GM18505 (cell line): ENCODE results near the gene NCAM2.
"Not testable (repeated sequence)": the region's sequence is repeated elsewhere in the genome, so short reads cannot be mapped to it uniquely, and the experiment has no call there.

Experiments
- ATAC-seq: cut with Tn5 transposase; IDR thresholded peaks from one replicate; pipeline ENCODE4 v1.9.1; 2021; ENCODE audit not compliant: unreplicated experiment
- POLR2A ChIP-seq: IDR thresholded peaks from 4 replicates; pipeline ENCODE4 v1.6.1; 2011; ENCODE audit warnings: borderline replicate concordance; ENCODE audit not compliant: insufficient read depth, insufficient read length; ENCODE audit errors: extremely low read depth

The NCAM2 gene

GRCh38 chr21:21366277-21366676, 368.1 kb downstream of the NCAM2 start:
- no peak for ATAC-seq
- TF ChIP-seq POLR2A, result no peak

DNA sequence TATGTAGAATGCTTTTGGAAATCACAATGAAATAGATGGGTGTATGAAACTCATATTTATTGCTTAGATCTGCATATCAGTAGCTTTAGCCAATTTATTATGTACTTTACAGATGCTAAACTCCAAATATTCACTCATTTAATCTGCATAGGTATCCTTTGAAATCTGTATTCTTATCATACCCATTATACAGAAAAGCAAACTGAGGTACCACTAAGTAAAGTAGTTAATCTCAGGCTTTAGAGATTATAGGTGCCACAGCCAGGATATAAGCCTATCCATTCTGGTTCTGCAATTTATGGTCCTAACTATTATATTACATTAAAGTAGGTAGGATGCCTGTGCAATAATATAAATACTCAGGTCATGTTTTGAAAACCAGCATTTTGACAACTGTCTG, 369.4 kb downstream of the NCAM2 start:
- ATAC-seq, result no peak
- TF ChIP-seq POLR2A, result no peak

GRCh38 chr21:21373969-21374368, 375.8 kb downstream of the NCAM2 start:
- ATAC-seq, result no peak
- no peak for TF ChIP-seq POLR2A

- TF ChIP-seq POLR2A, result no peak
- no peak for ATAC-seq
These were observed 384.9 kb downstream of the NCAM2 start for GRCh38 chr21:21383126-21383525.

DNA sequence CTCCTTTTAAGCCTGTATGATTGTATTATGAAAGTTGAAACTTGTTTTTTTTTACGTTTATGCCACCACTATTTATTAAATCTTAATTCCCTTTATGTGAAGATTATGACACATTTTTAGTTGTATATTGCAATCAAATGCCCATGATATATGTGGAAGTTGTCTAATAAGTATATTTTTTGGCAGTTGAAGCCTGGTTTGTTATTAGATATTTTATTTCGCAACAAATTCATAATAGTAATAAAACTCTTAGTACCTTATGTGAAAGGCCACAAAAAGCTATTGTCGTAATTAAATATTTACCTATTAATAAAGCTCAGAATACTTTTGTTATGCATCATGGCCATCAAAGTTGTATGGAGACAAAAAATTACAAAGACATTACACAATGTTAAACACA, 386.8 kb downstream of the NCAM2 start:
- ATAC-seq, result no peak
- TF ChIP-seq POLR2A, result no peak

- TF ChIP-seq POLR2A, result no peak
- ATAC-seq, result no peak
These were observed 387.2 kb downstream of the NCAM2 start for GRCh38 chr21:21385404-21385803.

DNA sequence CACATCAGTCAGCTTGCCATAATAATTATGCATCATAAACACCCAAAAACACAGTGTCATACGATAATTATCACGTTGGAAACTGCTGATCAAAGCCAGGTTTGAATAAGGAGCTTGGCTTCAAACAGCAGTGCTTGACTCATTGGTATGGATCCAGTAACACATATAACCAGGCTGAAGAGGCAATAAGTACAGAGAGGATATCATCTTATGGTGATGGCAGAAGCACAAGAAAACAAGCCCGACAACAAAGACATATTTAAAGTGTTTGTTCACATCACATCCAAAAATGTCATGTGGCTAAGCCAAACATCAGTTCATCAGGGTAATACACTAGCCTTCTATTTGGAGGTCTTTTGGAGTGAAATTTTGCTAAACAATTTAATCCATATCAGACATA, 389.7 kb downstream of the NCAM2 start:
- ATAC-seq, result no peak
- no peak for TF ChIP-seq POLR2A

GRCh38 chr21:21394064-21394463, 395.9 kb downstream of the NCAM2 start:
- ATAC-seq, result no peak
- no peak for TF ChIP-seq POLR2A

DNA sequence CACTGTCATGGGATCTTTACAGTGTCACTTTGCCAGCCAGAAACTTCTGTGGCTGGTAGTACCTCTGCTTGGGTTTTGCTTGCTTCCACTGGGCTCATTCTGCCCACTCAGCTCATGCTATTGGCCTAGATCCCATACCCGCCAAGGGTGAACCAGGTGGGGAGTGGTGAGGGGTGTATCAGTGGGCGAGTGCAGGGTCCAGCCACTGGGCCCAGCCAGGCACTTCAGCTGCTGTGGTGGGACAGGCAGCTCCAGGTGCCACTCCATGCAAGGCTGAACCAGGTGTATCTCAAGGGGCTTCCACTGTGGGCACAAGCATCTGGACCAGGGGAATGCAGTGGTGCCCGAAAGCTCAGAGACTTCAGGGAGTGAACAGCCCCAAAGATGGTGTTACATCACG, 398.2 kb downstream of the NCAM2 start:
- no peak for TF ChIP-seq POLR2A
- no peak for ATAC-seq

GRCh38 chr21:21397464-21397863, 399.3 kb downstream of the NCAM2 start:
- ATAC-seq, result no peak

DNA sequence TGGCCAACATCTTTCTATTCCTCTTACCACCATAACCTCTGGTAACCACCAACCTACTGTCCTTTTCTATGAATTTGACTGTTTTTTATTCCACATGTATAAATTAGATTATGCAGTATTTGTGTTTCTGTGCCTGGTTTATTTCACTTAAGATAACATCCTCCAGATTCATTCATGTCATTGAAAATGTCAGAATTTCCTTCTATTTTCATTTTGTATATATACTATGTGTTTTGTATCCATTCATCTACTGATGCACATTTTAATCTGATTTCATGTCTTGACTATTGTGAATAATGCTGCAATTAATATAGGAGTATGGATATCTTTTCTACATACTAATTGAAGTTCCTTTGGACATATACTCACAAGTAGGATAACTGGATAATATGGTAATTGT, 403.2 kb downstream of the NCAM2 start:
- no peak for ATAC-seq
- TF ChIP-seq POLR2A, result no peak

More at GRCh38 chr21:21397464-21397863, 399.3 kb downstream of the NCAM2 start:
- TF ChIP-seq POLR2A, result no peak

DNA sequence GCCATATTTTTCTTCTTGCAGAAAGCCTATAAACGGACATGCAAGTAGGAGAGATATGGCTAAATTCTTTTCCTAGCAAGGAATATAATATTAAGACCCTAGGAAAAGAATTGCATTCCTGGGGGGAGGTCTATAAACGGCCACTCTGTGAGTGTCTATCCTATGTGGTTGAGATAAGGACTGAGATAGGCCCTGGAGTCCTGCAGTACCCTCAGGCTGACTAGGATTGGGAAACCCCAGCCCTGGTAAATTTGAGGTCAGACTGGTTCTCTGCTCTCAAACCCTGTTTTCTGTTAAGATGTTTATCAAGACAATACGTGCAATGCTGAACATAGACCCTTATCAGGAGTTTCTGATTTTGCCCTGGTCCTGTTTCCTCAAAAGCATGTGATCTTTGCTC, 404.0 kb downstream of the NCAM2 start:
- ATAC-seq, result not testable (repeated sequence)

DNA sequence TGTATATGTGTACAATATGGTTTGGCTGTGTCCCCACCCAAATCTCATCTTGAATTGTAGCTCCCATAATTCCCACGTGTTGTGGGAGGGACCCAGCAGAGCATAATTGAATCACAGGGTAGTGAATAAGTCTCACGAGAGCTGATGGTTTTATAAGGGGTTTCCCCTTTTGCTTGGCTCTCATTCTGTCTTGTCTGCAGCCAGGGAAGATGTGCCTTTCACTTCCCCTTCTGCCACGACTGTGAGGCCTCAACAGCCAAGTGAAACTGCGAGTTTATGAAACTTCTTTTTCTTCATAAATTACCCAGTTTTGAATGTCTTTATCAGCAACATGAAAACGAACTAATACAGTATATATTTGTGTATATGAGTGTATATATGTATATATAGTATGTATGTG, 406.1 kb downstream of the NCAM2 start:
- ATAC-seq, result peak; percentile 93

DNA sequence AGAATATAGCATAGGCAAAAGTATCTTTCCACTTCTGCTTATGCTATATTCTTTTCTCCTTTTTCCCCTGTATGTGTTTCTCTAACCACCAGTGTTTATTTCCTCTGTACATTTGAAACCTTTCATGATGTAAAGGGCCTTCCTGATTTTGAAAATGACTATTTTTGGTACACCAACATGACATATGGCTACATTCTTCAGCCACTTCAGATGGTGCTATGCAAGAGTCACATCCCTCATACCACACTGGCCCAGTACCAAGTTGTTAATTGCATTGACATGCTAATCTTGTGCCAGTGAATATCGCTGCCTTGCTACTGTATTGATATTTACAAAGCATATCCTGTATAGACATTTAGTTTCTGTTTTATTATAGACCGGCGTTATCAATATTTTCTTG, 408.7 kb downstream of the NCAM2 start:
- ATAC-seq, result no peak
- TF ChIP-seq POLR2A, result no peak

DNA sequence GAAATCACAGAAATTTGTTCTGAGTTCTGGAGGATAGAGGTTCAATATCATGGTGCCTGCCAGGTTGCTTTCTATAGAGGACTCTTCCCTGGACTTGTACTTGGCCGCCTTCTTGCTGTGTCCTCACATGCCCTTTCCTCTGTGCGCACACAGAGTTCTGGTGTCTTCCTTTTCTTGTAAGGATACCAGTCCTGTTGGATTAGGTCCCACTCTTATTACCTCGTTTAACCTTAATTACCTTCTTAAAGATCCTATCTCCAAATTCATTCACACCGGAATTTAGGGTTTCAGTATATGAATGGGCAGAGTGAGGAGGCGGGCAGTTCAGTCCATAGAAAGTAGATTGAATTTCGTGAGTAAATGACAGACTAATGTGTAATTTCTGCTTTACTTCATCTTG, 413.9 kb downstream of the NCAM2 start:
- no peak for TF ChIP-seq POLR2A
- no peak for ATAC-seq
